ENCODE measurements around the gene MAP3K5. TPM values are rescaled to one million over a fixed set of nuclear protein-coding genes. Genes with fewer than 3 reads are reported as not detected.

MAP3K5 gene
- total and polyA plus RNA-seq, 2 donors (not counting 3 experiments of a cell fraction or from before 2014, with no cell fraction given) = 1.5 to 7.0 TPM

GRCh38 chr6:136549300-136550044 is 242.8 kb downstream of the MAP3K5 start:
- H4K20me1 ChIP-seq (replicated peaks; ENCODE audit: control insufficient read depth, extremely low read depth, insufficient read depth, low read length) = no peaks in the 10 kb centered on the region
- DNase-seq (ENCODE audit: low read depth, low spot score) (no peak), FAIRE-seq (no peak)
- dilution Hi-C loops (cut with MboI; ENCODE audit: extremely low pct_ligation_motif_present, low sequenced_read_pairs) (no loop called here), intact Hi-C loops (cut with micrococcal nuclease) (loop anchor here (1.0 to 10.0 kb wide), 2 partner anchors 60 to 375 kb away; partner anchors contain the start of gene SLC35D3)
- no peak overlapping the region for H3K9ac ChIP-seq (replicated peaks; ENCODE audit: extremely low read depth, insufficient read depth, low read length)
- H3K9me1 ChIP-seq (replicated peaks; ENCODE audit: control insufficient read depth, extremely low read depth, insufficient read depth, low read length) = no peaks in the 10 kb centered on the region
- no TSS peak for BruUV-seq (replicated peaks)
- peaks cover 36 to 38% of the 10 kb centered on the region in 2 experiments for H3K27me3 ChIP-seq (ENCODE audit: control insufficient read depth in 2 of 2, insufficient read depth in 2 of 2, low read length in 2 of 2)
- no peaks in the 10 kb centered on the region for H3K36me3 ChIP-seq (ENCODE audit: control insufficient read depth in 2 of 2, extremely low read depth in 1 of 2, insufficient read depth in 2 of 2, low read length in 2 of 2)
- H3K4me2 ChIP-seq (ENCODE audit: insufficient read depth, low read length) = peak overlapping the region; percentile 63
- peak overlapping the region; percentile 52 for H2AFZ ChIP-seq (ENCODE audit: low read depth, low read length)
- peaks cover 13% of the 10 kb centered on the region for H3K4me1 ChIP-seq (ENCODE audit: control insufficient read depth, extremely low read depth, insufficient read depth, low read length)
- H3K9me3 ChIP-seq (replicated peaks; ENCODE audit: control insufficient read depth, insufficient read depth, low read length) = no peaks in the 10 kb centered on the region
- H3K4me3 ChIP-seq (replicated peaks in 1 of 3; ENCODE audit: insufficient read depth in 1 of 3, low read depth in 1 of 3, low read length in 3 of 3) = peak overlapping the region; percentile 18 to 72 (median 37)
- no peak for TF ChIP-seq GATA2 (IDR thresholded peaks at IDR 0.05; ENCODE audit: insufficient read depth, insufficient read length, low read depth, low read length)
- TF ChIP-seq CTCF (IDR thresholded peaks at IDR 0.05; ENCODE audit: extremely low read depth in 1 of 2, insufficient read depth in 1 of 2, low read depth in 1 of 2, low read length in 2 of 2) = no peak
- TF ChIP-seq EZH2 (IDR thresholded peaks at IDR 0.05; ENCODE audit: borderline replicate concordance, low read depth, low read length, severe bottlenecking) = peak; percentile 84
- ChIA-PET POLR2A (no interaction called here), CTCF (interaction anchor here (0.6 to 1.9 kb wide), 10 partner anchors 11 to 243 kb away, joined by 3 to 11 read pairs (median 4); partner anchors contain the start of gene MAP3K5)
- no peak overlapping the region for H3K27ac ChIP-seq (ENCODE audit: insufficient read depth, low read depth, low read length)
- no peaks in the 10 kb centered on the region for H3K79me2 ChIP-seq (ENCODE audit: control insufficient read depth, insufficient read depth, low read length)

All from endothelial cell of umbilical vein (primary cell).